HepG2 (cell line): ENCODE measurements around the gene MAJIN. TPM values are rescaled to one million over a fixed set of nuclear protein-coding genes. Genes with fewer than 3 reads are reported as not detected.

ENCODE experiments used
- ARNT2 ChIP-seq: sonication (generic); formaldehyde crosslinking; IDR thresholded peaks from 2 replicates; pipeline ENCODE4 v1.8.0; 2022; ENCODE audit warnings: mild to moderate bottlenecking, low read depth, missing genetic modification reagents, moderate library complexity
- CEBPG ChIP-seq: IDR thresholded peaks from 2 replicates; pipeline ENCODE4 v1.6.1; 2016
- ELF3 ChIP-seq: IDR thresholded peaks from 2 replicates; pipeline ENCODE4 v1.6.1; 2016; ENCODE audit warnings: missing genetic modification reagents, missing compliant biosample characterization
- GLMP ChIP-seq: sonication (generic); formaldehyde crosslinking; IDR thresholded peaks from 2 replicates; pipeline ENCODE4 v1.9.0; 2021; ENCODE audit warnings: missing genetic modification reagents, mild to moderate bottlenecking, borderline replicate concordance
- HBP1 ChIP-seq: IDR thresholded peaks from 2 replicates; pipeline ENCODE4 v1.6.1; 2016; ENCODE audit warnings: low read depth, control low read depth
- HMG20B ChIP-seq: conservative IDR thresholded peaks from 2 replicates; pipeline ENCODE4 v1.6.1; 2016; ENCODE audit warnings: missing genetic modification reagents, missing compliant biosample characterization
- HNF4G ChIP-seq, 2 experiments: sonication (generic) in 1 of 2; formaldehyde crosslinking in 1 of 2; IDR thresholded peaks; 2 replicates each; pipeline versions ENCODE4 v1.4.0 to v1.6.1; 2011 to 2020; ENCODE audit warnings: borderline replicate concordance in 2 of 2, low read depth in 2 of 2, mild to moderate bottlenecking in 2 of 2, low read length in 1 of 2, missing genetic modification reagents in 1 of 2, moderate library complexity in 1 of 2
- HOXD1 ChIP-seq: sonication (generic); formaldehyde crosslinking; IDR thresholded peaks from 2 replicates; pipeline ENCODE4 v1.5.0; 2020; ENCODE audit warnings: missing genetic modification reagents
- NFKBIZ ChIP-seq: IDR thresholded peaks from 2 replicates; pipeline ENCODE4 v1.6.1; 2018; ENCODE audit warnings: missing genetic modification reagents, missing compliant biosample characterization
- SCMH1 ChIP-seq: sonication (generic); formaldehyde crosslinking; IDR thresholded peaks from 2 replicates; pipeline ENCODE4 v1.9.0; 2021; ENCODE audit warnings: missing genetic modification reagents, mild to moderate bottlenecking, borderline replicate concordance
- TBX3 ChIP-seq: fragments of 450-650 bp; IDR thresholded peaks from 2 replicates; pipeline ENCODE4 v1.6.1; 2017; ENCODE audit warnings: antibody characterized with exemption, mild to moderate bottlenecking, inconsistent platforms, borderline replicate concordance
- THAP7 ChIP-seq: sonication (generic); formaldehyde crosslinking; IDR thresholded peaks from 2 replicates; pipeline ENCODE4 v1.8.1; 2023; ENCODE audit warnings: mild to moderate bottlenecking, missing genetic modification reagents
- ZFP36L1 ChIP-seq: sonication (generic); formaldehyde crosslinking; IDR thresholded peaks from 2 replicates; pipeline ENCODE4 v1.8.0; 2022; ENCODE audit warnings: mild to moderate bottlenecking, missing genetic modification reagents, moderate library complexity
- ZKSCAN5 ChIP-seq: sonication (generic); formaldehyde crosslinking; IDR thresholded peaks from 2 replicates; pipeline ENCODE4 v1.5.1; 2020; ENCODE audit warnings: mild to moderate bottlenecking, missing genetic modification reagents
- ZNF12 ChIP-seq: sonication (generic); formaldehyde crosslinking; IDR thresholded peaks from 2 replicates; pipeline ENCODE4 v1.5.0; 2020; ENCODE audit warnings: missing genetic modification reagents
- ZNF205 ChIP-seq: IDR thresholded peaks from 2 replicates; pipeline ENCODE4 v1.6.1; 2018; ENCODE audit warnings: missing biosample characterization, missing genetic modification reagents
- ZNF292 ChIP-seq: sonication (generic); formaldehyde crosslinking; IDR thresholded peaks from 2 replicates; pipeline ENCODE4 v1.8.1; 2022; ENCODE audit warnings: mild to moderate bottlenecking, low read depth, missing genetic modification reagents, borderline replicate concordance
- ZNF430 ChIP-seq: sonication (generic); formaldehyde crosslinking; IDR thresholded peaks from 2 replicates; pipeline ENCODE4 v1.9.0; 2021; ENCODE audit warnings: mild to moderate bottlenecking, missing genetic modification reagents
- ZNF451 ChIP-seq: sonication (generic); formaldehyde crosslinking; IDR thresholded peaks from 2 replicates; pipeline ENCODE4 v1.5.0; 2020; ENCODE audit warnings: mild to moderate bottlenecking, missing genetic modification reagents
- ZNF660 ChIP-seq: sonication (generic); formaldehyde crosslinking; IDR thresholded peaks from 2 replicates; pipeline ENCODE4 v1.5.1; 2020; ENCODE audit warnings: mild to moderate bottlenecking, low read depth, missing genetic modification reagents, borderline replicate concordance
- ZNF75D ChIP-seq: sonication (generic); formaldehyde crosslinking; IDR thresholded peaks from 2 replicates; pipeline ENCODE4 v1.8.1; 2023; ENCODE audit warnings: missing genetic modification reagents, mild to moderate bottlenecking, borderline replicate concordance
- ZNF776 ChIP-seq: sonication (generic); formaldehyde crosslinking; IDR thresholded peaks from 2 replicates; pipeline ENCODE4 v1.4.0; 2020; ENCODE audit warnings: mild to moderate bottlenecking, missing genetic modification reagents
- ZNF792 ChIP-seq: IDR thresholded peaks from 2 replicates; pipeline ENCODE4 v1.6.1; 2016
- ZSCAN9 ChIP-seq: IDR thresholded peaks from 2 replicates; pipeline ENCODE4 v1.6.1; 2016; ENCODE audit warnings: borderline replicate concordance
- polyA plus RNA-seq, 8 experiments: library from polyadenylated mRNA; depleted of rRNA in 3 of 8; stranded (reverse) in 7 of 8; unstranded in 1 of 8; fragments of >200 nt; fragmentation: Illumina TruSeq in 4 of 8; extraction: Trizol in 4 of 8; gene quantifications; 2 replicates each; pipeline versions ENCODE4 v1.2.1 to v1.2.3, GENCODE V29; 2011 to 2016; ENCODE audit warnings: low read depth in 4 of 8, missing spikeins in 1 of 8, mixed read lengths in 1 of 8; ENCODE audit not compliant: insufficient read depth in 1 of 8
- total RNA-seq, 5 experiments: library from RNA; depleted of rRNA; stranded (reverse); fragments of >200 nt; fragmentation: Illumina TruSeq; extraction: Trizol; gene quantifications; 2 replicates each; pipeline ENCODE4 v1.2.3, GENCODE V29; 2016; ENCODE audit warnings: low read depth in 1 of 5
- TF ChIP-seq, protein P1 (sequence below): sonication (generic); formaldehyde crosslinking; IDR thresholded peaks from 2 replicates; pipeline ENCODE4 v1.5.1; 2020; ENCODE audit warnings: mild to moderate bottlenecking, missing genetic modification reagents, moderate library complexity

Gene MAJIN
- total and polyA plus RNA-seq, 2 of the 13 experiments (the other 11 are each of a cell fraction or from before 2014, with no cell fraction given) = not detected

- TF ChIP-seq ZNF75D (CRISPR knock-in tag) (no peak), ARNT2 (CRISPR knock-in tag) (no peak), ZNF430 (CRISPR knock-in tag) (no peak), THAP7 (CRISPR knock-in tag) (no peak), HBP1 (CRISPR knock-in tag) (no peak), HOXD1 (CRISPR knock-in tag) (no peak), ZNF451 (no peak), TBX3 (no peak), ZFP36L1 (CRISPR knock-in tag) (no peak), ZKSCAN5 (CRISPR knock-in tag) (no peak), ZNF792 (no peak), SCMH1 (CRISPR knock-in tag) (no peak), CEBPG (CRISPR knock-in tag) (no peak), HMG20B (CRISPR knock-in tag) (no peak), ZNF292 (CRISPR knock-in tag) (no peak), GLMP (CRISPR knock-in tag) (no peak), HNF4G (IDR thresholded peaks at IDR 0.05; ENCODE audit: borderline replicate concordance, low read depth, low read length) (peak; percentile 63), HNF4G (CRISPR knock-in tag; IDR thresholded peaks at IDR 0.05; ENCODE audit: borderline replicate concordance, low read depth) (no peak), ZNF776 (CRISPR knock-in tag) (no peak), NFKBIZ (CRISPR knock-in tag) (no peak), ZNF205 (CRISPR knock-in tag) (no peak), ELF3 (CRISPR knock-in tag) (0 out of 2 replicates have a peak, but pooled peaks have one; percentile 41), ZNF12 (no peak), ZNF660 (CRISPR knock-in tag) (no peak), ZSCAN9 (CRISPR knock-in tag) (no peak)
- TF ChIP-seq, protein P1, sequence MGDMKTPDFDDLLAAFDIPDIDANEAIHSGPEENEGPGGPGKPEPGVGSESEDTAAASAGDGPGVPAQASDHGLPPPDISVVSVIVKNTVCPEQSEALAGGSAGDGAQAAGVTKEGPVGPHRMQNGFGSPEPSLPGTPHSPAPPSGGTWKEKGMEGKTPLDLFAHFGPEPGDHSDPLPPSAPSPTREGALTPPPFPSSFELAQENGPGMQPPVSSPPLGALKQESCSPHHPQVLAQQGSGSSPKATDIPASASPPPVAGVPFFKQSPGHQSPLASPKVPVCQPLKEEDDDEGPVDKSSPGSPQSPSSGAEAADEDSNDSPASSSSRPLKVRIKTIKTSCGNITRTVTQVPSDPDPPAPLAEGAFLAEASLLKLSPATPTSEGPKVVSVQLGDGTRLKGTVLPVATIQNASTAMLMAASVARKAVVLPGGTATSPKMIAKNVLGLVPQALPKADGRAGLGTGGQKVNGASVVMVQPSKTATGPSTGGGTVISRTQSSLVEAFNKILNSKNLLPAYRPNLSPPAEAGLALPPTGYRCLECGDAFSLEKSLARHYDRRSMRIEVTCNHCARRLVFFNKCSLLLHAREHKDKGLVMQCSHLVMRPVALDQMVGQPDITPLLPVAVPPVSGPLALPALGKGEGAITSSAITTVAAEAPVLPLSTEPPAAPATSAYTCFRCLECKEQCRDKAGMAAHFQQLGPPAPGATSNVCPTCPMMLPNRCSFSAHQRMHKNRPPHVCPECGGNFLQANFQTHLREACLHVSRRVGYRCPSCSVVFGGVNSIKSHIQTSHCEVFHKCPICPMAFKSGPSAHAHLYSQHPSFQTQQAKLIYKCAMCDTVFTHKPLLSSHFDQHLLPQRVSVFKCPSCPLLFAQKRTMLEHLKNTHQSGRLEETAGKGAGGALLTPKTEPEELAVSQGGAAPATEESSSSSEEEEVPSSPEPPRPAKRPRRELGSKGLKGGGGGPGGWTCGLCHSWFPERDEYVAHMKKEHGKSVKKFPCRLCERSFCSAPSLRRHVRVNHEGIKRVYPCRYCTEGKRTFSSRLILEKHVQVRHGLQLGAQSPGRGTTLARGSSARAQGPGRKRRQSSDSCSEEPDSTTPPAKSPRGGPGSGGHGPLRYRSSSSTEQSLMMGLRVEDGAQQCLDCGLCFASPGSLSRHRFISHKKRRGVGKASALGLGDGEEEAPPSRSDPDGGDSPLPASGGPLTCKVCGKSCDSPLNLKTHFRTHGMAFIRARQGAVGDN = peak; percentile 71
These were observed 80.6 kb downstream of the MAJIN start (continued) for GRCh38 chr11:64891215-64891848.
